ENCODE results near the gene SRD5A3.

The SRD5A3 gene

GRCh38 chr4:55372259-55372658 is 26.2 kb downstream of the SRD5A3 start:
- no peak overlapping the region for H3K4me3 ChIP-seq (ENCODE audit: low read depth, low read length)
- DNase-seq (ENCODE audit: low read depth): no peak
- TF ChIP-seq CTCF (IDR thresholded peaks at IDR 0.05; ENCODE audit: control insufficient read depth, extremely low read depth, insufficient read depth): no peak

GRCh38 chr4:55373461-55373860 is 27.4 kb downstream of the SRD5A3 start:
- no peak for TF ChIP-seq CTCF (IDR thresholded peaks at IDR 0.05; ENCODE audit: control insufficient read depth, extremely low read depth, insufficient read depth)
- DNase-seq (ENCODE audit: low read depth): no peak
- no peak overlapping the region for H3K4me3 ChIP-seq (ENCODE audit: low read depth, low read length)

- DNase-seq (ENCODE audit: low read depth): no peak
- H3K4me3 ChIP-seq (ENCODE audit: low read depth, low read length): no peak overlapping the region
- no peak for TF ChIP-seq CTCF (IDR thresholded peaks at IDR 0.05; ENCODE audit: control insufficient read depth, extremely low read depth, insufficient read depth)
Measured at GRCh38 chr4:55376698-55377097, 30.7 kb downstream of the SRD5A3 start.

GRCh38 chr4:55378617-55379467 is 32.8 kb downstream of the SRD5A3 start:
- H3K4me3 ChIP-seq (ENCODE audit: low read depth, low read length): no peak overlapping the region
- TF ChIP-seq CTCF (IDR thresholded peaks at IDR 0.05; ENCODE audit: control insufficient read depth, extremely low read depth, insufficient read depth): no peak
- DNase-seq (ENCODE audit: low read depth): peak; percentile 81

- DNase-seq (ENCODE audit: low read depth): no peak
- H3K4me3 ChIP-seq (ENCODE audit: low read depth, low read length): no peak overlapping the region
- TF ChIP-seq CTCF (IDR thresholded peaks at IDR 0.05; ENCODE audit: control insufficient read depth, extremely low read depth, insufficient read depth): no peak
Measured at GRCh38 chr4:55380576-55380975, 34.5 kb downstream of the SRD5A3 start.

GRCh38 chr4:55381502-55381901 is 35.5 kb downstream of the SRD5A3 start:
- no peak for DNase-seq (ENCODE audit: low read depth)
- H3K4me3 ChIP-seq (ENCODE audit: low read depth, low read length): no peak overlapping the region
- no peak for TF ChIP-seq CTCF (IDR thresholded peaks at IDR 0.05; ENCODE audit: control insufficient read depth, extremely low read depth, insufficient read depth)

All from LNCaP clone FGC (cell line).